Mucosa of rectum (tissue), 2 donors: ENCODE measurements around the gene TRIM69.
"Not testable (repeated sequence)": the region's sequence is repeated elsewhere in the genome, so short reads cannot be mapped to it uniquely, and the experiment has no call there.

Source experiments
- H3K27ac ChIP-seq, 2 donors: one replicate each; pipeline ENCODE4 v1.7.0; 2013; ENCODE audit warnings: inconsistent platforms in 2 of 2, low read depth in 2 of 2, low read length in 2 of 2
- H3K27me3 ChIP-seq, 2 donors: one replicate each; pipeline ENCODE4 v1.7.0; 2013; ENCODE audit warnings: low read length in 2 of 2; ENCODE audit not compliant: control insufficient read depth in 2 of 2, insufficient read depth in 2 of 2
- H3K36me3 ChIP-seq, 2 donors: one replicate each; pipeline ENCODE4 v1.7.0; 2013; ENCODE audit warnings: low read length in 2 of 2; ENCODE audit not compliant: control insufficient read depth in 2 of 2, insufficient read depth in 2 of 2
- H3K4me1 ChIP-seq, 2 donors: one replicate each; pipeline ENCODE4 v1.7.0; 2013; ENCODE audit warnings: low read length in 2 of 2, mild to moderate bottlenecking in 1 of 2; ENCODE audit not compliant: control insufficient read depth in 2 of 2, insufficient read depth in 2 of 2
- H3K4me3 ChIP-seq, 2 donors: one replicate each; pipeline ENCODE4 v1.7.0; 2013; ENCODE audit warnings: low read length in 2 of 2
- H3K9ac ChIP-seq, 2 donors: one replicate each; pipeline ENCODE4 v1.7.0; 2013; ENCODE audit warnings: low read length in 2 of 2, low read depth in 1 of 2, mild to moderate bottlenecking in 1 of 2
- H3K9me3 ChIP-seq, 2 donors: one replicate each; pipeline ENCODE4 v1.7.0; 2013; ENCODE audit warnings: low read length in 2 of 2; ENCODE audit not compliant: control insufficient read depth in 2 of 2
- donor health status: healthy.
- donor health status: Normal muscosa, but diverticular disease.

The TRIM69 gene

GRCh38 chr15:44743454-44743853 is 7.1 kb downstream of the TRIM69 start:
- not testable (repeated sequence) for H3K9ac ChIP-seq, H3K4me1 ChIP-seq, H3K9me3 ChIP-seq, H3K27ac ChIP-seq, H3K4me3 ChIP-seq, H3K27me3 ChIP-seq, H3K36me3 ChIP-seq

- no peaks in the 10 kb centered on the region for H3K36me3 ChIP-seq
- H3K4me1 ChIP-seq: no peaks in the 10 kb centered on the region
- H3K27me3 ChIP-seq: no peaks in the 10 kb centered on the region
- H3K9me3 ChIP-seq: peaks cover 0 to 5% of the 10 kb centered on the region in 2 donors
- no peak overlapping the region for H3K27ac ChIP-seq
- H3K9ac ChIP-seq: no peak overlapping the region
- H3K4me3 ChIP-seq: no peak overlapping the region
These were observed 17.0 kb downstream of the TRIM69 start for GRCh38 chr15:44753345-44753744.

GRCh38 chr15:44763187-44763586 is 26.9 kb downstream of the TRIM69 start:
- Histone ChIP-seq H3K27me3 (no peaks in the 10 kb centered on the region), H3K36me3 (no peaks in the 10 kb centered on the region), H3K4me3 (no peak overlapping the region), H3K9me3 (no peaks in the 10 kb centered on the region), H3K4me1 (no peaks in the 10 kb centered on the region), H3K27ac (no peak overlapping the region), H3K9ac (no peak overlapping the region)

GRCh38 chr15:44763848-44764247 is 27.5 kb downstream of the TRIM69 start:
- H3K9me3 ChIP-seq: no peaks in the 10 kb centered on the region
- H3K27ac ChIP-seq: no peak overlapping the region
- H3K4me1 ChIP-seq: no peaks in the 10 kb centered on the region
- H3K36me3 ChIP-seq: no peaks in the 10 kb centered on the region
- H3K27me3 ChIP-seq: no peaks in the 10 kb centered on the region
- no peak overlapping the region for H3K4me3 ChIP-seq
- no peak overlapping the region for H3K9ac ChIP-seq

GRCh38 chr15:44765036-44765435 is 28.7 kb downstream of the TRIM69 start:
- Histone ChIP-seq H3K27ac (no peak overlapping the region), H3K4me3 (no peak overlapping the region), H3K9me3 (no peaks in the 10 kb centered on the region)

GRCh38 chr15:44769521-44769920 is 33.2 kb downstream of the TRIM69 start:
- Histone ChIP-seq H3K4me1 (no peaks in the 10 kb centered on the region), H3K9me3 (no peaks in the 10 kb centered on the region), H3K4me3 (no peak overlapping the region), H3K36me3 (no peaks in the 10 kb centered on the region), H3K9ac (no peak overlapping the region), H3K27ac (no peak overlapping the region), H3K27me3 (no peaks in the 10 kb centered on the region)

More at GRCh38 chr15:44765036-44765435, 28.7 kb downstream of the TRIM69 start:
- Histone ChIP-seq H3K9ac (no peak overlapping the region), H3K4me1 (no peaks in the 10 kb centered on the region), H3K36me3 (no peaks in the 10 kb centered on the region), H3K27me3 (no peaks in the 10 kb centered on the region)

GRCh38 chr15:44770715-44771114 is 34.4 kb downstream of the TRIM69 start:
- not testable (repeated sequence) for H3K27me3 ChIP-seq, H3K9ac ChIP-seq, H3K4me1 ChIP-seq

GRCh38 chr15:44775953-44776352 is 39.6 kb downstream of the TRIM69 start:
- H3K9me3 ChIP-seq: no peaks in the 10 kb centered on the region
- no peak overlapping the region for H3K27ac ChIP-seq
- H3K4me3 ChIP-seq: no peak overlapping the region
- no peaks in the 10 kb centered on the region for H3K36me3 ChIP-seq
- no peak overlapping the region for H3K9ac ChIP-seq
- no peaks in the 10 kb centered on the region for H3K27me3 ChIP-seq
- no peaks in the 10 kb centered on the region for H3K4me1 ChIP-seq

More at GRCh38 chr15:44770715-44771114, 34.4 kb downstream of the TRIM69 start:
- not testable (repeated sequence) for H3K4me3 ChIP-seq, H3K36me3 ChIP-seq, H3K27ac ChIP-seq, H3K9me3 ChIP-seq

GRCh38 chr15:44779761-44780160 is 43.4 kb downstream of the TRIM69 start:
- H3K4me1 ChIP-seq: peaks cover 0 to 2% of the 10 kb centered on the region in 2 donors
- no peaks in the 10 kb centered on the region for H3K27me3 ChIP-seq
- H3K9ac ChIP-seq: no peak overlapping the region
- H3K27ac ChIP-seq: no peak overlapping the region
- no peaks in the 10 kb centered on the region for H3K9me3 ChIP-seq
- no peak overlapping the region for H3K4me3 ChIP-seq
- no peaks in the 10 kb centered on the region for H3K36me3 ChIP-seq

GRCh38 chr15:44780608-44781007 is 44.3 kb downstream of the TRIM69 start:
- Histone ChIP-seq H3K27ac (no peak overlapping the region), H3K36me3 (no peaks in the 10 kb centered on the region), H3K9me3 (no peaks in the 10 kb centered on the region), H3K27me3 (no peaks in the 10 kb centered on the region), H3K9ac (no peak overlapping the region), H3K4me3 (no peak overlapping the region), H3K4me1 (peaks cover 0 to 2% of the 10 kb centered on the region in 2 donors)
